HG03354 (cell line): ENCODE measurements around the gene WDR54.
A peak's percentile ranks its signal among the peaks of the same experiment; 100 is the strongest.

Source experiments
- ATAC-seq: cut with Tn5 transposase; IDR thresholded peaks from one replicate; pipeline ENCODE4 v1.9.1; 2021; ENCODE audit warnings: mild to moderate bottlenecking; ENCODE audit not compliant: unreplicated experiment, poor library complexity, severe bottlenecking

The WDR54 gene, protein sequence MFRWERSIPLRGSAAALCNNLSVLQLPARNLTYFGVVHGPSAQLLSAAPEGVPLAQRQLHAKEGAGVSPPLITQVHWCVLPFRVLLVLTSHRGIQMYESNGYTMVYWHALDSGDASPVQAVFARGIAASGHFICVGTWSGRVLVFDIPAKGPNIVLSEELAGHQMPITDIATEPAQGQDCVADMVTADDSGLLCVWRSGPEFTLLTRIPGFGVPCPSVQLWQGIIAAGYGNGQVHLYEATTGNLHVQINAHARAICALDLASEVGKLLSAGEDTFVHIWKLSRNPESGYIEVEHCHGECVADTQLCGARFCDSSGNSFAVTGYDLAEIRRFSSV

GRCh38 chr2:74421221-74421870, at the start of gene WDR54, which contains the start of gene C2orf81:
Gene WDR54 (plus strand): TSS chr2:74421730. CDS start chr2:74422154, 424 bp downstream.
Gene C2orf81 (minus strand): TSS chr2:74421619. CDS start chr2:74421560, 59 bp downstream.
- peak; percentile 90 for ATAC-seq

- no peak for ATAC-seq
Observed at GRCh38 chr2:74372674-74373073, 48.9 kb upstream of the WDR54 start.

GRCh38 chr2:74373221-74373676, 48.3 kb upstream of the WDR54 start:
- ATAC-seq = no peak

DNA sequence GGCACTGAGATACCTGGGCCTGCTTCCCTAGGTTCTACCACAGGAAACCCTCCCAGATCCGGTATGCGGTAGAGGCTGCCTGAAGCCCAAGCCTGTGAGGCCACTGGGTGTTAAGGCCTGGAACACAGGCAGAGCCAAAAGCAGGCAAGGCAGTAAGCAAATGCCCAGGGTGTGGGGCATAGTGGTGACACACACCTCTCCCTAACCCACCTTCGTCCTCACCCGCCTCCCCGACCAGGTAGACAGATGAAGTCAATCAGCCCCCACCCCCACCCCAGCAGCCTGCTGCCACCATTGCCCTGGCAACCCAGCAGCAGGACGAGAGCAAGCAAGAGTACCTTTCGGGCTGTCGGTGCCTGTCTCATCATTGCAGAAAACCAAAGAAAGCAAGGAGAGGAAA, 47.5 kb upstream of the WDR54 start:
- no peak for ATAC-seq

DNA sequence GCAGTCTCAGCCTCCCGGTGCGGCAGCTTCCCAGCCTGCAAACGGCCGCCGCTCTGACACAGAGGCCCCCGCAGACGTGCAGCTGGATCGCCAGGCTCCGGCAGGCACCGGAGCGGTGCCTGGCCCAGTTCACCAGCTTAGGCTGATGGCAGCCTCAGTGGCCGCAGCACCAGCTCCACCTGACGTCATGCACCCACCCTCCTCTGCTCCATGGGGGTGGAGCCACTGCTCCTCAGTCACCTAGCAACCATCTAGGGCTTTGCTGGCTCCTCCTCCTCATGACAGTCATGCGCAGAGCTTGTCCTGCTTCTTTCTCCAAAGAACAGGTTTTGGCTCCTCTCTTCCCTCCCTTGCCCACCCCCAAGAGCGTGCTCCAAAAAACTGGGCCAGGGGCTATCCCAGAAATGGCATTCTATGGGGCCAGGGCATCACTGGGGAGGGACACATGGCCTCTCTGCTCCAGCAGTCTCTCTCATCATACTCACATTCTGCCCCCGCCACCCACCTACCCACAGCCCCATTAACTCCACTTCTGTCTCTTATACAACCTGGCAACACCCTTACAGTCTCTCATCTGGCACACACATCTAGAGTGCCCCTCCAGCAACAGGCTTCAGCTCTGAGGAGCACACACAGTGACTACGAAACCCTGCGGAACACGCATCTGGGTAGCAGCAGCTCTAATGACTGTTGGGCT, 46.9 kb upstream of the WDR54 start:
- no peak for ATAC-seq

DNA sequence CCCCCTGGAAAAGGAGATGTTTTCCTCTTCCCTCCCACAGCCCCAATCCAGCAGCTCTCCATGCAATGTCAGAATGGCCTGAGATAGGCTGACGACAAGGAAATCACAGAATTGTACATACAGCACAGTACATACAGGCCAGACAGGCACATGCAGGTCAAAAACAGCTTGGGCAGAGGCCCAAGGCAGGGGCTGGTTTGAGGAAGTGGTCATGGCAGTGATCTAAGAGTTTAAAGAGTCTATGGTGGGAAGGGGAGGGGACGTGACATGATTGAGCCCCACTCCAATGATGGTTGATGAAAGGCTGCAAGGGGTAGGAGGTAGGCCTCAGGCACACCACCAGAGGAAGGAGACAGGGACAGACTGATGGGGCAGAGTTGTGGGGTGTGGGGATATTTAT, 45.7 kb upstream of the WDR54 start:
- ATAC-seq = no peak

DNA sequence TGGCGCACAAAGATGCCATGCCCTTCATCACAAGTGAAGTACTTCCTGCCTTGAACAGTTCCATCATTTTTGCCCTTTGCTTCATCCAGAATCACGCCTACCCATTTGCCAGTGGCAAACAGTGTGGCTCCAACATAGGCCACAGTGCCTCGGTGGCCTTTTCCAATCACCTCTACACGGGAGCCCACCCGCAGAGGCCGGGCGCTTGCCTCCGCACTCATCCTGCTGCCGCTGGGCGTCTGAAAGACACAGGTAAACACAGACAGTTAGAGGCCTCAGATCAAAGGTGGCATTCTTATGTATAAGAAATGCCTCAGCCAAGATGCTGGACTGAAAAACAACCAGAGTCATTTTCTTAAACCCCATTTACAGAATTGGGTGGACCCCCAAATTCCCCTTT, 43.5 kb upstream of the WDR54 start:
- ATAC-seq = no peak

GRCh38 chr2:74379851-74380789, 41.4 kb upstream of the WDR54 start, which contains the start of gene DCTN1:
Gene DCTN1 (minus strand): TSS chr2:74380311. CDS start chr2:74380037, 274 bp downstream.
- ATAC-seq = peak; percentile 72

DNA sequence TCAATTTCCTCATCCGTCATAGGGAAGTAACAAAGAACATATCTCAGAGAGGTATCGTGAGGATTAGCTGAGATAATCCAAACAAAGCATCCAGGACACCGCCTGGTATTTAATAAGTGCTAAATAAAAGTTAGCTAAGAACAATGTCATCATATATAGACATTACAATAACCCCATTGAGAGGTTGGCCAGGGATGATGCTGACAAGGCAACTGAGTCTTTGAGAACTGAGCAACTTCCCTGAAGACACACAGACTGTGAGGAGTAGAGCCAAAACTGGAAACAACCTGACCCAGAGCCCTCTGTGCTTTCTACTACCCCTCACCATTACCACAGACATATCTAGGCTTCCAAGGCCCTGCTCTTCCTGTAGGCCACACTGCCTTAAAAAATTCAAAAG, 39.8 kb upstream of the WDR54 start:
- no peak for ATAC-seq

DNA sequence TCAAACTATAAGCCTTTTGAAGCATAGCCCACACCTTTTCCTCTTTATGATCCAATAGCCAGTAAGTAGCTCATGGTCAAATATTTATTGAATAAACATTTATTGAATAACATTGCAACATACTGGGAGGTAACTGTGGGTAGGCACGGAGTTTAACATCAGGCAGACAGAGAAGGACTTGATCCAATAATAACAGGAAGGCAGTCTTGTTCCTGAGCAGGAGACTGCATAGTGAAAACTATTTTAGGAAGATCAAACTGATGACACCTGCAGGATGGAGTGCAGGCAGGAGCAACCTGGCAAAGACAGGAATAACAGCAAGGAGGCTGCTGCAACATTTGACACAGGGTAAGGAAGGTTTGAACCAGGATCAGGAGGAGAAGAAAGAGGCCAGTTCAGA, 38.3 kb upstream of the WDR54 start:
- ATAC-seq = no peak

GRCh38 chr2:74384051-74384450, 37.5 kb upstream of the WDR54 start:
- ATAC-seq = no peak

- no peak for ATAC-seq
Observed at GRCh38 chr2:74385396-74385795, 36.1 kb upstream of the WDR54 start.

GRCh38 chr2:74387346-74387745, 34.2 kb upstream of the WDR54 start:
- no peak for ATAC-seq

DNA sequence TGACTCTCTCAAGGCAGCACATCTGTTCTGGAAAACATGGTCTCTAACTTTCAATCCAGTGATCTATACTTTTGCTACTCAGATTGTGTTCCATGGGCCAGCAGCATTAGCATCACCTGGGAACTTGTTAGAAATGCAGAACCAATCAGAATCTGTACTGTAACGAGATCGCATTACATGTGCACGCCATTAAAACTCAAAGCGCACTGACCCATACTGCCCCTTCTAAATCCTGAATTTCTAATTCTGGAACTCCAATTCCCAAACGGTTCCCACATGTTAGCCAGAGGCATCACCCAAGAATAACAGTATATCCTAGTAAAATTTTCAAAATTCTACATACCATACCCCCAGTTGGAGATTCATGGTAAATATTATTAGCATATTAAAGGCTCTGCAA, 30.9 kb upstream of the WDR54 start:
- ATAC-seq = no peak

- ATAC-seq = peak; percentile 36
Observed at GRCh38 chr2:74391209-74391579, 30.3 kb upstream of the WDR54 start.

DNA sequence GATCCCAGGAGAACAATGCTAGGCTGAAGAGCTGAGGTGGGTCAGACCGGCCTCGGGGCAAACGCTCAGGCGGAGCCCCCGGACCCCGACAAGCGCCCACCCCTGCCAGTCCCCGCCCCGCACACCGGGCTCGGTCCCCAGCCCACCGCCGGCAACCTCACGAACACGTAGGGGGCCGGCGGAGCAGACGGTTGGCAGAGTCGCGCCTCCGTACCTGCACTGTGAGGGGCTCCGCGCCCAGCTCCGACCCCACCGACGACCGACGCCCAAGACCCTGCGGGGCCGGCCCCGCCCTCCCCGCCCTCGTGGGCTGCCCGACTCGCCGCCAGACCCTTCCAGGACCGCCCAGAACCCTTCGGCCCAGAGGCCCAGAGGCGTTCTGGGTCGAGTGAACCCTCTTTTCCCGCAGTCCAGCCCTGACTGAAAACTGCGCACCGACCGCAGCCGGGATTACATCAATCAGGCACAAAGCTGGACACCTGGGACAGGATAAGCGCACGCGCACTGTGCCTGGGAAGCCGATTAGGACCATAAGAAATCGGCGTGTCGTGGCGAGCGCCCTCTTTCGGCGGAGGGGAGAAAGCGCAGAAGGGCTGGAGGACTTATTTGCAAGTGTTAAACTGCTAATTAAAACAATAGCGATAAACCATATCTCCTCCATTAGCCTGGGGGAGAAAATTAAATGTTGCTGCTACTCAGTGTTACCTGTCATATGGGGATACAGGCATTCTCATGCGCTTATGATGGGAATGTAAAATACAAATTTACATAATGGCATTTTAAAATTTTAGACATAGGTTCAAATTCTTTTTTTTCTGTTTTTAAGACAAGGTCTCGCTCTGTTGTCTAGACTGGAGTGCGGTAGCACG, 29.7 kb upstream of the WDR54 start:
- peak; percentile 84 for ATAC-seq

GRCh38 chr2:74392449-74392743, 29.1 kb upstream of the WDR54 start:
- ATAC-seq = no peak

GRCh38 chr2:74393525-74393924, 28.0 kb upstream of the WDR54 start:
- ATAC-seq = no peak

- ATAC-seq = no peak
Observed at GRCh38 chr2:74396149-74396548, 25.4 kb upstream of the WDR54 start.
